WTC11 (cell line): ENCODE measurements around the gene KRT86. TPM values are rescaled to one million over a fixed set of nuclear protein-coding genes. Genes with fewer than 3 reads are reported as not detected.

Experiments used
- ATAC-seq: fragments of 200-7000 bp; cut with Tn5 transposase; 2 replicates; pipeline ENCODE4 v1.10.0; 2021; ENCODE audit warnings: mild to moderate bottlenecking, moderate library complexity
- CTCF ChIA-PET: fragments of 300-600 bp; sonication (Branson Sonifier 250); formaldehyde crosslinking; loops from one replicate; lab custom pipeline; 2021; ENCODE audit warnings: antibody characterized with exemption; lab: Charles Lee
- POLR2A ChIA-PET: fragments of 350-600 bp; sonication (Branson Sonifier 250); formaldehyde crosslinking; loops from one replicate; lab custom pipeline; 2021; ENCODE audit warnings: antibody characterized with exemption; lab: Charles Lee
- DNase-seq: peaks from one replicate; pipeline ENCODE4 v3.0.0; 2021; ENCODE audit warnings: low spot score
- H3K27ac Mint-ChIP-seq: 2 replicates; pipeline ENCODE4 v1.8.0; 2021; ENCODE audit warnings: mixed read lengths
- H3K27me3 Mint-ChIP-seq: 2 replicates; pipeline ENCODE4 v1.8.0; 2021; ENCODE audit warnings: low read depth, mild to moderate bottlenecking, moderate library complexity, mixed read lengths
- H3K36me3 Mint-ChIP-seq: 2 replicates; pipeline ENCODE4 v1.8.0; 2021; ENCODE audit warnings: mixed read lengths
- H3K4me1 Mint-ChIP-seq: 2 replicates; pipeline ENCODE4 v1.8.0; 2022; ENCODE audit warnings: mixed read lengths
- H3K4me3 Mint-ChIP-seq: 2 replicates; pipeline ENCODE4 v1.8.0; 2021; ENCODE audit warnings: mild to moderate bottlenecking, moderate library complexity, mixed read lengths
- H3K9me3 Mint-ChIP-seq: 2 replicates; pipeline ENCODE4 v1.8.0; 2021; ENCODE audit warnings: mixed read lengths
- E2F5 ChIP-seq: sonication (generic); formaldehyde crosslinking; IDR thresholded peaks from 2 replicates; pipeline ENCODE4 v1.8.1; 2022; ENCODE audit warnings: mild to moderate bottlenecking, moderate library complexity, missing genetic modification reagents
- EMX1 ChIP-seq: fragments of 250-450 bp; sonication (Bioruptor Pico); IDR thresholded peaks from 2 replicates; pipeline ENCODE4 v1.8.0; 2021; ENCODE audit warnings: mild to moderate bottlenecking
- GABPB1 ChIP-seq: sonication (generic); formaldehyde crosslinking; IDR thresholded peaks from 2 replicates; pipeline ENCODE4 v1.8.1; 2023; ENCODE audit warnings: mild to moderate bottlenecking, missing genetic modification reagents
- JAZF1 ChIP-seq: fragments of 250-450 bp; sonication (Bioruptor Pico); IDR thresholded peaks from 2 replicates; pipeline ENCODE4 v1.9.0; 2021; ENCODE audit warnings: moderate library complexity, mild to moderate bottlenecking, inconsistent platforms
- JUN ChIP-seq: sonication (generic); formaldehyde crosslinking; IDR thresholded peaks from 2 replicates; pipeline ENCODE4 v1.8.0; 2023; ENCODE audit warnings: mild to moderate bottlenecking, missing genetic modification reagents
- MYBL2 ChIP-seq: sonication (generic); formaldehyde crosslinking; IDR thresholded peaks from 2 replicates; pipeline ENCODE4 v1.8.1; 2023; ENCODE audit warnings: mild to moderate bottlenecking, moderate library complexity, missing genetic modification reagents
- NR2C2 ChIP-seq: sonication (generic); formaldehyde crosslinking; IDR thresholded peaks from 2 replicates; pipeline ENCODE4 v1.8.0; 2022; ENCODE audit warnings: mild to moderate bottlenecking, missing genetic modification reagents
- PREB ChIP-seq: sonication (generic); formaldehyde crosslinking; IDR thresholded peaks from 2 replicates; pipeline ENCODE4 v1.8.1; 2022; ENCODE audit warnings: mild to moderate bottlenecking, missing genetic modification reagents, moderate library complexity, borderline replicate concordance
- SMAD3 ChIP-seq: sonication (generic); formaldehyde crosslinking; IDR thresholded peaks from 2 replicates; pipeline ENCODE4 v1.8.0; 2022; ENCODE audit warnings: missing genetic modification reagents, mild to moderate bottlenecking, borderline replicate concordance
- SMAD4 ChIP-seq: sonication (generic); formaldehyde crosslinking; IDR thresholded peaks from 2 replicates; pipeline ENCODE4 v1.8.0; 2022; ENCODE audit warnings: mild to moderate bottlenecking, missing genetic modification reagents
- STAT6 ChIP-seq: sonication (generic); formaldehyde crosslinking; conservative IDR thresholded peaks from 2 replicates; pipeline ENCODE4 v1.8.1; 2023; ENCODE audit warnings: mild to moderate bottlenecking, low read depth, missing genetic modification reagents, moderate library complexity
- USF1 ChIP-seq: sonication (generic); formaldehyde crosslinking; IDR thresholded peaks from 2 replicates; pipeline ENCODE4 v1.8.0; 2022; ENCODE audit warnings: mild to moderate bottlenecking, missing genetic modification reagents
- ZNF138 ChIP-seq: sonication (generic); formaldehyde crosslinking; conservative IDR thresholded peaks from 2 replicates; pipeline ENCODE4 v1.8.1; 2022; ENCODE audit warnings: mild to moderate bottlenecking, moderate library complexity, missing genetic modification reagents
- ZNF232 ChIP-seq: sonication (generic); formaldehyde crosslinking; IDR thresholded peaks from 2 replicates; pipeline ENCODE4 v1.8.0; 2022; ENCODE audit warnings: mild to moderate bottlenecking, missing genetic modification reagents
- ZNF416 ChIP-seq: fragments of 250-450 bp; sonication (Bioruptor Pico); IDR thresholded peaks from 2 replicates; pipeline ENCODE4 v1.9.0; 2021; ENCODE audit warnings: mild to moderate bottlenecking, inconsistent platforms
- ZNF423 ChIP-seq: fragments of 250-450 bp; sonication (Bioruptor Pico); IDR thresholded peaks from 2 replicates; pipeline ENCODE4 v2.1.2; 2022; ENCODE audit warnings: mild to moderate bottlenecking, moderate library complexity
- ZNF532 ChIP-seq: fragments of 250-450 bp; sonication (Bioruptor Pico); IDR thresholded peaks from 2 replicates; pipeline ENCODE4 v1.9.0; 2021; ENCODE audit warnings: mild to moderate bottlenecking, borderline replicate concordance
- total RNA-seq: library from RNA; stranded (reverse); gene quantifications from 3 replicates; pipeline ENCODE4 v1.2.3, GENCODE V29; 2021
- TF ChIP-seq, protein P1 (sequence below): fragments of 250-450 bp; sonication (Bioruptor Pico); IDR thresholded peaks from 2 replicates; pipeline ENCODE4 v1.9.0; 2021; ENCODE audit warnings: mild to moderate bottlenecking
- TF ChIP-seq, protein P2 (sequence below): sonication (generic); formaldehyde crosslinking; IDR thresholded peaks from 2 replicates; pipeline ENCODE4 v1.8.1; 2022; ENCODE audit warnings: low read depth, missing genetic modification reagents, borderline replicate concordance
- TF ChIP-seq, protein P3 (sequence below): fragments of 250-450 bp; sonication (Bioruptor Pico); IDR thresholded peaks from 2 replicates; pipeline ENCODE4 v2.1.2; 2022; ENCODE audit warnings: mild to moderate bottlenecking, moderate library complexity

KRT86 gene
- total RNA-seq, 1 experiment from 2014 or later, result 0.11 TPM

- H3K27ac Mint-ChIP-seq, result no peak overlapping the region
- ATAC-seq, result no peak
- no peak for DNase-seq
- TF ChIP-seq JAZF1 (CRISPR knock-in tag), result no peak
- TF ChIP-seq GABPB1 (CRISPR knock-in tag), result no peak
- TF ChIP-seq SMAD3 (CRISPR knock-in tag), result no peak
- no peak for TF ChIP-seq ZNF532
- TF ChIP-seq, protein P1, sequence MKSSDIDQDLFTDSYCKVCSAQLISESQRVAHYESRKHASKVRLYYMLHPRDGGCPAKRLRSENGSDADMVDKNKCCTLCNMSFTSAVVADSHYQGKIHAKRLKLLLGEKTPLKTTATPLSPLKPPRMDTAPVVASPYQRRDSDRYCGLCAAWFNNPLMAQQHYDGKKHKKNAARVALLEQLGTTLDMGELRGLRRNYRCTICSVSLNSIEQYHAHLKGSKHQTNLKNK (CRISPR knock-in tag), result no peak
- TF ChIP-seq USF1 (CRISPR knock-in tag), result no peak
- TF ChIP-seq JUN (CRISPR knock-in tag), result no peak
- no peak for TF ChIP-seq PREB (CRISPR knock-in tag)
- no peak for TF ChIP-seq STAT6
- no peak for TF ChIP-seq EMX1 (CRISPR knock-in tag)
- no peak for TF ChIP-seq ZNF138 (CRISPR knock-in tag)
- TF ChIP-seq, protein P2, sequence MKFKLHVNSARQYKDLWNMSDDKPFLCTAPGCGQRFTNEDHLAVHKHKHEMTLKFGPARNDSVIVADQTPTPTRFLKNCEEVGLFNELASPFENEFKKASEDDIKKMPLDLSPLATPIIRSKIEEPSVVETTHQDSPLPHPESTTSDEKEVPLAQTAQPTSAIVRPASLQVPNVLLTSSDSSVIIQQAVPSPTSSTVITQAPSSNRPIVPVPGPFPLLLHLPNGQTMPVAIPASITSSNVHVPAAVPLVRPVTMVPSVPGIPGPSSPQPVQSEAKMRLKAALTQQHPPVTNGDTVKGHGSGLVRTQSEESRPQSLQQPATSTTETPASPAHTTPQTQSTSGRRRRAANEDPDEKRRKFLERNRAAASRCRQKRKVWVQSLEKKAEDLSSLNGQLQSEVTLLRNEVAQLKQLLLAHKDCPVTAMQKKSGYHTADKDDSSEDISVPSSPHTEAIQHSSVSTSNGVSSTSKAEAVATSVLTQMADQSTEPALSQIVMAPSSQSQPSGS (CRISPR knock-in tag), result no peak
- no peak for TF ChIP-seq ZNF416 (CRISPR knock-in tag)
- TF ChIP-seq, protein P3, sequence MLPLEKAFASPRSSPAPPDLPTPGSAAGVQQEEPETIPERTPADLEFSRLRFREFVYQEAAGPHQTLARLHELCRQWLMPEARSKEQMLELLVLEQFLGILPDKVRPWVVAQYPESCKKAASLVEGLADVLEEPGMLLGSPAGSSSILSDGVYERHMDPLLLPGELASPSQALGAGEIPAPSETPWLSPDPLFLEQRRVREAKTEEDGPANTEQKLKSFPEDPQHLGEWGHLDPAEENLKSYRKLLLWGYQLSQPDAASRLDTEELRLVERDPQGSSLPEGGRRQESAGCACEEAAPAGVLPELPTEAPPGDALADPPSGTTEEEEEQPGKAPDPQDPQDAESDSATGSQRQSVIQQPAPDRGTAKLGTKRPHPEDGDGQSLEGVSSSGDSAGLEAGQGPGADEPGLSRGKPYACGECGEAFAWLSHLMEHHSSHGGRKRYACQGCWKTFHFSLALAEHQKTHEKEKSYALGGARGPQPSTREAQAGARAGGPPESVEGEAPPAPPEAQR (CRISPR knock-in tag), result no peak
- TF ChIP-seq NR2C2 (CRISPR knock-in tag), result no peak
- TF ChIP-seq E2F5 (CRISPR knock-in tag), result no peak
- TF ChIP-seq SMAD4 (CRISPR knock-in tag), result no peak
- TF ChIP-seq ZNF423 (CRISPR knock-in tag), result no peak
- TF ChIP-seq MYBL2 (CRISPR knock-in tag), result no peak
- no peak for TF ChIP-seq ZNF232 (CRISPR knock-in tag)
- H3K27me3 Mint-ChIP-seq, result peaks cover 53% of the 10 kb centered on the region
- ChIA-PET CTCF (interaction anchor here (0.6 to 7.8 kb wide), 17 partner anchors 9 to 573 kb away, joined by 3 to 76 read pairs (median 5); partner anchors contain the start of gene KRT83), POLR2A (no interaction called here)
- no peaks in the 10 kb centered on the region for H3K9me3 Mint-ChIP-seq
- H3K4me3 Mint-ChIP-seq, result no peak overlapping the region
- peaks cover 17% of the 10 kb centered on the region for H3K4me1 Mint-ChIP-seq
- H3K36me3 Mint-ChIP-seq, result no peaks in the 10 kb centered on the region
Observed at GRCh38 chr12:52306731-52307130, 32.3 kb downstream of the KRT86 start.
